HG03571 (cell line): ENCODE data around the gene KCNV2.
"Not testable (repeated sequence)": the region's sequence is repeated elsewhere in the genome, so short reads cannot be mapped to it uniquely, and the experiment has no call there.

Source experiments
- ATAC-seq: cut with Tn5 transposase; IDR thresholded peaks from one replicate; pipeline ENCODE4 v1.9.1; 2021; ENCODE audit not compliant: unreplicated experiment

Gene KCNV2

DNA sequence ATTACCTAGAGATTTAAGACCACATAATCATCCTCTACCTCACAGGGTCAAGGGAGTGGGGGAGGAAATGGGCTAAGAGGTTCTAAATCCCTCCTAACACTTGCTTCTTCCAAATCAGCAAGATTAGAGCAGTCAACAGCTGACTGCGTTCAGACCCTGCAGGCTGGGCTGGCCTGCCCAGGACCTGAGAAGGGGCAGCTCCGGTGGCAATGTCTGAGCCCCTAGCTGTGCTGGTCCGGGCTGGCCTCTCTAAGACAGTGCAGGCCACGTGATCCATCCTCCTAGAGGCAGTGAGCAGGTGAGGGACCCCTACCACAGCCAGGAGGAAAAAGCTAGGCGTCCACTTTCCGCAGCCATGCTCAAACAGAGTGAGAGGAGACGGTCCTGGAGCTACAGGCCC lies at the start of gene KCNV2:
KCNV2 (plus strand) TSS at position 126 of the 400 bp plus-strand sequence; CDS start at position 356, 230 bp downstream.
- no peak for ATAC-seq

DNA sequence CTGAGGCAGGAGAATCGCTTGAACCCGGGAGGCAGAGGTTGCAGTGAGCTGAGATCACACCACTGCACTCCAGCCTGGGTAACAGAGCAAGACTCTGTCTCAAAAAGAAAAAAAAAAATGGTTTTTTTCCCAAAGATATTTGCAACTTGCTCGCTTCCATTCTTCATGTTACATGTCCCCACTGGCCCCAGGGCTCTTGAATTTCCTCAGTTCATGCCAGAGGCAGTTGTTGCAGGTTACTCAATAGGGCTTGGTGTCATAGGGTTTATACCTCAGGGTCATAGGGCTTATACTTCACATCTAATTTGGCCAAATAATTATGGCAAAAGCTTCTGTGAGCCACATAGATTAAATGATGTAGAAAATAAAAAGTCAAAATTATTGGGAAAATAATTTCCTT lies 44.1 kb upstream of the KCNV2 start:
- ATAC-seq: no peak

DNA sequence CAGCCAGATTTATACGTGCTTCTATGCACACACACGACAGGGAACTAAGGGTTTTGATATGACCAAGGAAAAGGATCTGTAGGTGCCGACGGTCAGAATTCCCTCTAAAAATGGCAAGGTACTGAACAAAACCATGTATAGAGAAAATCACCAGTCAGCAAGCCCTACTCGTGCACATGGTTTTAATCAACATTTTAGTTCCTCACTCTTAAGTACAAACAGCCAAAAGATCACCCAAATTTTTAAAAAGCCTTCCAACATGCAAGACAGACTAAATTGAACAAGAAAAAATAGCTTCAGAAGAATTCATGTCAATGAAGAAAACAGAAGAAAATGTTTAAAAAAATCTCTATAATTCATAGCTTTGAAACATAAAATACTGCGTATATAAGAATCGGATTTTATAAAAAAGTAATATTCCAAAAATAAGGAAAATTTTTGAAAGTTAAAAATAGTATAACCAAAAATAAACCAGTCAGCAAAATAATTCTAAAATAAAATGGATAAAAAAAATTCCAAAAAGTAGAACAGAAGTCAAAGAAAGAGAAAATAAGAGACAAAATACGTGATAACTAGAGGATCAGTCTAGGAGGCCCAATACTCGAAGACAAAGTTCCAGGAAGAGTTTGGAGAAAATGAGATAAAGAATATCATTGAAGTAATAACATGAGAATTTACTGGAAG lies 43.0 kb upstream of the KCNV2 start:
- ATAC-seq: no peak

GRCh38 chr9:2675834-2676233 lies 41.5 kb upstream of the KCNV2 start:
- ATAC-seq: no peak

GRCh38 chr9:2676466-2676865 lies 40.8 kb upstream of the KCNV2 start:
- ATAC-seq: no peak

DNA sequence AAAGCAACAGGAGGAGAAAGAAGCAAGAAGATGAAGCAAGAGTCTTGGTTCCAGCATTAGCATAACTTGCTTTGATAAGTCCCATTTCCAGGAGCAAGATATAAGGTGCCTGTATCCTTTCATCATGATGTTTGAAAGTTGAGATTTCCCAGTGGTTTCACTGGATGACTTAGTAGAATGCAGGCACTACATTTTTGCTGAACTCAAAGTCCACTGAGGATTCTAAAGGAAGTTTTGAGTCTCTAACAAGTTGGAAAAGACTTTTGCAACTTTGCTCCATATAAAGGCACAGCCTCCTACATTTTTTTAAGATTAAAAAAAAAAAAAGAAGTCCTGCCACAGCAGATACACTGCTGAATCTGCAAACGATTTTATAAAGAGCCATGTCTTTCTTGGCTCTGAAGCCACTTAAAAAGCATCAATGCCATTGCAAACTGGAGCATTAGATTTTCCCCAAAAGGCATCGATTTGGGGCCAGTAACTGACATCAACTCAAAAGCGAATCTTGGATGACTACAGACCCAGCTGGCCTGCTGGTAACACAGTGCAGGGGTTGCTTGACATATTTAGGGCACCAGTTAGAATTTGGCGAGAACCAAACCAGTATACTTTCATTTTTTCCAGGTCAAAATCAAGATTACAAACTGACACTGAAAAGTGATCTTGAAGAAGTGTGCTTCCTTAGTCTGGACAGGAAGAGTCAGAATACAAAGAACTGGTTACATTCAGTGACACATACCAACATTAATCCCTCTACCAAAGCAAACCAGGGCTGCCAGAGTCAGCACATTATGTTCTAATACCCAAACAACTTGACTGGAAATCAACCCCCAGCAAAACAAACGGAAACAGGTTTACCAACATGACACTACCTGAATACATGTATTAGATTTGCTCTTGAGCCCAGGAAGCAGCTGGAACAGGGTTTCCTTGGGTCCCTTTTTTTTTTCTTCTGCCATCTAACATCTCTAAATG lies 39.1 kb upstream of the KCNV2 start:
- ATAC-seq: no peak

DNA sequence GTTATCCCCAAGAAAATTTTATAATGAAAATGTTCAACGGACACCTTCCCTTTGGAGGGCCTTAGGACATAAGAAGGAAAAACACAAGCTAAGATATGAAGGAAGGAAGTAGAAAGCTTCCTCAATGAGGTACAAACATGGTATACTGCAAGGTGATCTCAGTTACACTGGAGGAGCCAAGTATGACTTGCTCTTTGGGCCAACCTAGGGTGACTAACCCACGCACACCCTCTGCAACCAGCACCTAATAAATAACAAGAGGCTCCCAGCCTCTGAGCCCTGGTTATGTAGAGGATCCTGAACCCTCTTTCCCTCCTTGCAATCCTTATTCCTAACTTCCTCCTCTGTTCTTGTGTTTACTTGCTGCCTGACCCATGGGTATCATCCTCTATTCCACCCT lies 38.3 kb upstream of the KCNV2 start:
- no peak for ATAC-seq

- ATAC-seq: no peak
Observed at GRCh38 chr9:2681981-2682380, 35.3 kb upstream of the KCNV2 start.

DNA sequence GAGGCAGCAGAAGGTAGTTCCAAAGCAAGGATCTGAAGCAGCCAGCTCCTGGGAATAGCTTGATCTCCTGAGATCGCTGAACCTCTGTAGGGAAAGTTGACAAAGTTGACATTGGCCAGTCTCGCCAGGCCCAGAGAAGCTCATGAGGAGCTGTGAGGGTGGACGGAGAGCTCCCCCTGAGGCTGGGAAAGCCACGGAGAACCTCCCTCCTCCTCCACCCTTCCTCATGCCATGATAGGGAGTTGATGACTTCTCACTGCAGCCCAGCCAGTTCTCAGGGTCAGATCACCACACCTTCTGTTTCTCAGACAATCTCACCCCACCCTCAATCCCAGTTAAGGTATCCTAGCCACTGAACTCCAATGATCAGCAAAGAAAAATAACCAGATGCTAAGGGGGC lies 30.4 kb upstream of the KCNV2 start:
- ATAC-seq: no peak

DNA sequence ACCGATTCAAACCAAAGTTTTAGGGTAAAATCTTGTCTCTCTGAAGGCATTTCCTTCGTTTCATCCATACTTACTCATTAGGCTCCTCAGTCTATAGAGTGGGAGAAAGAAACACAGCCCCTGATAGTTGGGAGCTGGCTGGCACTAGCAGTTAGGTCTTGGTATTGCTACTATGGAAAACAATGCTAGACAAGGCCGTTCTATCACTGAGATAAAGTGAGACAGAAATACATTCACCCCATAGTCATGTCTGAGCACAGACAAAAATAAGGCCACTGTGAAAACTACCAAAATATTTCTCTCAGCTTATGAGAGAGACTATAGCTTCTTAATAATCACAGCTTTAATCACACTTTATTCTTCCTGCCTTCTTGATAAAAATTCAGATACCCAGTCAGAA lies 28.7 kb upstream of the KCNV2 start:
- no peak for ATAC-seq

GRCh38 chr9:2691212-2691611 lies 26.1 kb upstream of the KCNV2 start:
- no peak for ATAC-seq

- no peak for ATAC-seq
Observed at GRCh38 chr9:2691626-2692025, 25.7 kb upstream of the KCNV2 start.

DNA sequence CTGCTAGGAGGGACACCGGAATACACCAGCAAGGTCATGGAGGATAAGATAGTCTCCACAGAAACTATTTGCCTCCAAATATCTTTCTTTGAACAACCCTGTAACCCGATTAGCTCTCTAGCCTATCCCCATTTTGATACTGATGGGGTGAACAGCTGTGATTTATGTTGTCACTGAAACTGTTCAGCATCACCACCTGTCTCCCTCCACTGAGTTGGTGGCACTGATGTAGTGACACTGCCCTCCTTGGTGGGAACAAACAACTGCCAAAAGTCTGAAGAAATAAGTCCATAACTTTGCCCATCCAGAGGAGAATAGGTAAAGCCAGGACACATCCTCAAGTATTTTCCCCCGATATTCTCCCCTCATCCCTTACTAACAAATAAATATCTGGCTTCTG lies 24.3 kb upstream of the KCNV2 start:
- no peak for ATAC-seq

DNA sequence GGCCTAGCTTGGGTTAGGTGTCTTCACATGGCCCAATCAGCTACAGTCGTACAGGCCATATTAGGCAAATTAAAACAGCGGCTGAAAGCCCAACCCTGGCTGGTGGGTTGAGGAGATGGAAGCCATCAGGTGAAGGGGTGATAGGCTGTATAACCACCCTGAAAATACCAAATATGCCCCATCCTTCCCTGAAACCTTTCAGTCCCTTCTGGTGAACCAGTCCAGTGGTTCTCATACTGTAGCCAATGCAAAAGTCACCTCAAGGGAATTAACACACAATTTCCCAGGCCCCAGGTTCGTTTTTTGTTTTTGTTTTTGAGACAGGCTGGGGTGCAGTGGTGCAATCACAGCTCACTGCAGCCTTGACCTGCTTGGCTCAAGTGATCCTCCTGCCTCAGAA lies 19.8 kb upstream of the KCNV2 start:
- peak; percentile 91 for ATAC-seq

GRCh38 chr9:2700398-2700797 lies 16.9 kb upstream of the KCNV2 start:
- ATAC-seq: no peak

DNA sequence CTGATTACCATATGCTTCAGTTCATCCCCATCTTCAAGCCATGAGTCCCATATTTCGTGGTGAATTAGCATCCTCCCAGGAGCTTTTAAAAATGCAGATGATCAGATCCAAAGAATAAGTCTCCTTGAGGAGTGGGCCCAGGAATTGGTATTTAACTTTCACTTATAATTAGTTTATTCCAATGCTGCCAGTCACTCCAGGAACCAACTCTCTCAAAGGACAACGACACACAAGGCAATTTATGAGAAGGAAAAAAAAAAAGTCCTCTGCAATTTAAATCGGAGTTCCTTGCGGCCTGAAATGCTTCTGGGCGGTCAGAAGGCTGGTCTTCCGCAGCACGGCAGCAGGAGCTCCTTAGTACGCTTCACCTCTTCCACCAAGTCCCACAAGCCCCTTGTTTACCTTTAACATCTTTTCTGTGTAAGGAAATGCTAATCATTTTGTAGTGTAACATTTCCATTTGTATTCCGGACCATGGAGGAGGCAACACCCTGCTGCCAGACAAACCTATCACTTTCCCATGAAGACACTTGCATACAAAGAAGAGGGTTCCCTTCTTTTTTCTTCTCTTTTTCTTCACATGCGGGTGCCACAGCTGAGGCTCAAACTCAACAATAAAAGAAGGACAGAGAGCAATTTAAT lies 16.3 kb upstream of the KCNV2 start:
- ATAC-seq: no peak

GRCh38 chr9:2704504-2704903 lies 12.8 kb upstream of the KCNV2 start:
- no peak for ATAC-seq

- not testable (repeated sequence) for ATAC-seq
Observed at GRCh38 chr9:2707256-2707655, 10.1 kb upstream of the KCNV2 start.

DNA sequence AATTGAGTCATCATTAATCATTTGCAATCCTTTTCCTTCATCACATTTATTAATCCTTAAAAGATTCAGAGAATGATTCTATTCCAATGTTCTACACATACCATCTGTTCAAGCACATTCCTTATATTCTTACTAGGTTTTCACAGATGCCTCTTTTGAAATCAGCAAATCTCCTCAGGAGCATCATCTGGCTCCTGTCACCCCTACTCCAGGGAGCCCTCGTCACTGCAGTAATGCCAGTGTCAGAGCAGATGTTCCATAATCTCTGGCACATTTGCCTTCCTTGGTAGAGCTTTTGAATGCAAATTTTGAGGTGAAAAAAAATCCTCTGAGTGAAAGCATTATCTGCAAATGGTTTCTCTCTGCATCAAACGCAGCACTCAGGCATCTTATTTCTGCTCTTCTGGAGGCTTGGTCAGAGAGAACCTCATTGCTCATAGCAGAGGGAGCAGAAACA lies 7.6 kb upstream of the KCNV2 start:
- ATAC-seq: no peak

DNA sequence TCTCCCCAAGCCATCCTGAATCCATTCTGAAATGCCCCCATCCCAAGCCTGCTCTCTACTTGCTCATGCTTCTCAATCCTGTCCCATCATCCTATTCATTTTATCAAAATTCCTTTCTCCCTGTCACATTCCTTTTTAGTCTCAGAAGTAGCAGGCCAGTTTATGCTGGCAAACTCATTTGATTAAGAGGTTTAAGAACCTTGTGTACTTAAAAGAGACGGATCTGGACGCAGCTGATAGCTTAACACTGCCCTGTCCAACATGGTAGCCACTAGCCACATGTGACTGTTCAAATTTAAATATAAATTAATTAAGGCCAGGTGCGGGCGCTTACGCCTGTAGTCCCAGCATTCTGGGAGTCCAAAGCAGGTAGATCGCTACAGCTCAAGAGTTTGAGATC lies 5.6 kb upstream of the KCNV2 start:
- no peak for ATAC-seq

- ATAC-seq: no peak
Observed at GRCh38 chr9:2718001-2718697, 839 bp downstream of the KCNV2 start.
